Transverse colon (tissue), 4 donors: ENCODE data around the gene GLE1. TPM values are rescaled to one million over a fixed set of nuclear protein-coding genes. Genes with fewer than 3 reads are reported as not detected.
A peak's percentile ranks its signal among the peaks of the same experiment; 100 is the strongest.

Source experiments
- DNase-seq: peaks from one replicate; pipeline ENCODE4 v3.0.0-alpha.2; 2019
- H3K27ac ChIP-seq, 4 donors: fragments of 200-600 bp; sonication (generic); 2 replicates each; pipeline ENCODE4 v1.5.1; 2016 to 2018; ENCODE audit warnings: inconsistent platforms in 4 of 4
- H3K27me3 ChIP-seq: fragments of 200-600 bp; sonication (generic); 2 replicates; pipeline ENCODE4 v1.5.1; 2017; ENCODE audit warnings: inconsistent platforms
- H3K36me3 ChIP-seq, 4 donors: fragments of 200-600 bp; sonication (generic); 2 replicates each; pipeline ENCODE4 v1.5.1; 2017 to 2019; ENCODE audit warnings: inconsistent platforms in 4 of 4
- H3K4me1 ChIP-seq, 4 donors: fragments of 200-600 bp; sonication (generic); 2 replicates each; pipeline ENCODE4 v1.5.1; 2017 to 2020; ENCODE audit warnings: inconsistent platforms in 4 of 4
- H3K4me3 ChIP-seq, 4 donors: fragments of 200-600 bp; sonication (generic); 1 replicate in 1 of 4; 2 replicates in 3 of 4; pipeline versions ENCODE4 v1.5.1 to v1.6.1; 2017 to 2019; ENCODE audit warnings: inconsistent platforms in 4 of 4
- H3K9me3 ChIP-seq, 2 donors: fragments of 200-600 bp; sonication (generic); 2 replicates each; pipeline ENCODE4 v1.5.1; 2017 to 2019; ENCODE audit warnings: inconsistent platforms in 2 of 2
- CTCF ChIP-seq, 5 experiments: fragments of 200-600 bp in 3 of 5; fragments of 450-650 bp in 2 of 5; sonication (generic) in 3 of 5; IDR thresholded peaks; 1 replicate in 2 of 5; 2 replicates in 3 of 5; pipeline ENCODE4 v1.5.1; 2016 to 2017; ENCODE audit warnings: antibody characterized with exemption in 5 of 5, inconsistent platforms in 3 of 5, mild to moderate bottlenecking in 2 of 5, moderate library complexity in 1 of 5
- EP300 ChIP-seq: sonication (generic); formaldehyde crosslinking; IDR thresholded peaks from one replicate; pipeline ENCODE4 v1.6.1; 2017; ENCODE audit warnings: antibody characterized with exemption, low read depth
- POLR2A ChIP-seq: fragments of 450-650 bp; IDR thresholded peaks from one replicate; pipeline ENCODE4 v1.6.1; 2016; ENCODE audit warnings: antibody characterized with exemption, mild to moderate bottlenecking, moderate library complexity
- POLR2AphosphoS5 ChIP-seq, 3 donors: sonication (generic); formaldehyde crosslinking; IDR thresholded peaks; one replicate each; pipeline ENCODE4 v1.6.1; 2016; ENCODE audit warnings: antibody characterized with exemption in 3 of 3
- WGBS, 2 donors: methylation state at CpG; one replicate each; pipeline ENCODE4 v1.1.5; 2018; ENCODE audit warnings: low coverage in 1 of 2; 5-methylcytosine and 5-hydroxymethylcytosine counted together
- in situ Hi-C, 4 donors: fragments of 200-750 bp; cut with MboI; loops; one replicate each; pipeline versions ENCODE4 v1.15.0 to v1.15.1; 2017; ENCODE audit warnings: low sequenced_read_pairs in 3 of 4, low pct_ligation_motif_present in 1 of 4, low pct_unique_long_range_greater_than_20kb in 1 of 4
- intact Hi-C: fragments of 100-400 bp; cut with DNase I; formaldehyde crosslinking; loops from one replicate; pipeline ENCODE4 v1.15.1; 2023; ENCODE audit warnings: low total_unique reads
- total RNA-seq, 4 donors: library from RNA; depleted of rRNA; stranded (reverse); fragments of >200 nt; gene quantifications; one replicate each; pipeline ENCODE4 v1.1.0, GENCODE V29; 2016

The GLE1 gene
- total RNA-seq, 4 donors from 2014 or later, result 24.3 to 120 (median 58.7) TPM

GRCh38 chr9:128553728-128554127 lies 49.2 kb downstream of the GLE1 start:
- peaks cover 41 to 81% (median 67%) of the 10 kb centered on the region in 4 donors for H3K4me1 ChIP-seq
- 30 to 46% methylated on average over 6 of the region's 6 CpGs for WGBS, 2 donors
- TF ChIP-seq CTCF (IDR thresholded peaks at IDR 0.05) (no peak), POLR2A (no peak)

GRCh38 chr9:128554155-128554862 lies 49.8 kb downstream of the GLE1 start:
- no peaks in the 10 kb centered on the region for H3K9me3 ChIP-seq
- intact Hi-C loops (no loop called here), in situ Hi-C loops (no loop called here)
- 34 to 40% methylated on average over 5 of the region's 5 CpGs for WGBS, 2 donors
- peak; percentile 49 for DNase-seq
- H3K4me3 ChIP-seq, result peak overlapping the region in 2 of 4 donors; percentile 72 to 80
- peaks cover 46 to 83% (median 73%) of the 10 kb centered on the region in 4 donors for H3K4me1 ChIP-seq
- TF ChIP-seq POLR2AphosphoS5 (IDR thresholded peaks at IDR 0.05), result peak; percentile 29 to 81 (median 67)
- peak in 2 of 5 experiments; percentile 11 to 16 for TF ChIP-seq CTCF (IDR thresholded peaks at IDR 0.05)
- TF ChIP-seq EP300, result no peak
- TF ChIP-seq POLR2A, result peak; percentile 35
- H3K27ac ChIP-seq, result peak overlapping the region; percentile 92 to 99 (median 98)
- no peaks in the 10 kb centered on the region for H3K36me3 ChIP-seq
- no peaks in the 10 kb centered on the region for H3K27me3 ChIP-seq

More at GRCh38 chr9:128553728-128554127, 49.2 kb downstream of the GLE1 start:
- Histone ChIP-seq H3K27ac (peak overlapping the region; percentile 92 to 99 (median 98)), H3K9me3 (no peaks in the 10 kb centered on the region), H3K4me3 (peak overlapping the region in 3 of 4 donors; percentile 72 to 97 (median 80)), H3K36me3 (no peaks in the 10 kb centered on the region), H3K27me3 (no peaks in the 10 kb centered on the region)
- in situ Hi-C loops (no loop called here), intact Hi-C loops (no loop called here)
- no peak for DNase-seq

GRCh38 chr9:128555180-128555721 lies 50.7 kb downstream of the GLE1 start:
- H3K27ac ChIP-seq, result peak overlapping the region; percentile 92 to 99 (median 98)
- intact Hi-C loops (no loop called here), in situ Hi-C loops (no loop called here)
- TF ChIP-seq POLR2AphosphoS5 (IDR thresholded peaks at IDR 0.05) (peak in 2 of 3 donors; percentile 13 to 33), EP300 (no peak)
- 40% methylated on average over 8 to 9 of the region's 9 CpGs for WGBS, 2 donors
- DNase-seq, result no peak
- H3K4me3 ChIP-seq, result no peak overlapping the region
- peaks cover 50 to 81% (median 73%) of the 10 kb centered on the region in 4 donors for H3K4me1 ChIP-seq
- no peaks in the 10 kb centered on the region for H3K27me3 ChIP-seq
- no peaks in the 10 kb centered on the region for H3K9me3 ChIP-seq
- H3K36me3 ChIP-seq, result no peaks in the 10 kb centered on the region

GRCh38 chr9:128556276-128556675 lies 51.8 kb downstream of the GLE1 start:
- peaks cover 48 to 71% (median 67%) of the 10 kb centered on the region in 4 donors for H3K4me1 ChIP-seq
- no peak for DNase-seq

More at GRCh38 chr9:128556276-128556675, 51.8 kb downstream of the GLE1 start:
- no peak overlapping the region for H3K4me3 ChIP-seq
- WGBS, 2 donors, result 51 to 59% methylated on average over 2 of the region's 2 CpGs
- TF ChIP-seq POLR2A, result no peak
- TF ChIP-seq POLR2AphosphoS5 (IDR thresholded peaks at IDR 0.05), result no peak
- TF ChIP-seq CTCF (IDR thresholded peaks at IDR 0.05), result no peak
- TF ChIP-seq EP300, result no peak
- no peaks in the 10 kb centered on the region for H3K9me3 ChIP-seq
- in situ Hi-C loops, result no loop called here
- no peaks in the 10 kb centered on the region for H3K27me3 ChIP-seq
- H3K27ac ChIP-seq, result peak overlapping the region; percentile 92 to 99 (median 98)
- H3K36me3 ChIP-seq, result no peaks in the 10 kb centered on the region
- intact Hi-C loops, result no loop called here
